GM21529 (cell line): Measurements from ENCODE around the gene MYMK.

Experiments used
- ATAC-seq: cut with Tn5 transposase; IDR thresholded peaks from one replicate; pipeline ENCODE4 v1.9.1; 2021; ENCODE audit not compliant: unreplicated experiment

MYMK gene

DNA sequence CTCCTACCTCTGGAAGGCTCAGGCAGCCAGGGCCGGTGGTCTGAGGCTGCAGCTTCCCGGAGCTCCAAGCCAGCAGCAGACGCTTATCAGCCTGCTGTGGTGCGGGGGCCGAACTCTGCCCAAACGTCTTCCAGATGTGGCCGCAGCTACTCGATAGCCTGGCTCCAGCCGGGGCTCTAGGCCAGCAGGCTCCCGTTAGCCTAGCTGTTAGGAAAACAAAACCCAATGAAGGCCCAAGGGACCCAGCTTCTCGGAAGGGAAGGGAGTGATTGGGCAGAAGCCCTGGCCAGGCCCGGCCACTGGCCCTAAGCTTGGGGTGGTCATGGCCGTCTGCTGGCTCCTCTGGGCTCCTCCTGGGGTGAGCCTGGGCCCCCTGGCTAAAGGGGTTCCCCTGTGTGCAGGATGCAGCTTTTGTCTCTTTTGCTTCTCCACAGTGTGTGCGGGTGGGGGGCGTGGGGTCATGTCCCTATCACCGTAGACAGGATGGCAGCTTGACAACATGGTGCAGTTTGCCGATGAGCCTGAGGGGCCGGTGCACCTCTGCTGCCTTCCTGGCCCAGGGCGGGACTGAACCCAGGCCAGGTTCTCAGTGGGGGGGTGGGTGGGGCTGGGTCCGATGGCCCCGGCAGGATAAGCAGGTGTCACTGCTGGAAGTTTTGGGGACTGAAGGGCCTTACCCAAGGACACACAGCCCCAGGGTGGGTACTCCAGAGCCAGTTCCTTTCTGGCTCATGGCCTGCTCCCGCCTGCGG, 18.7 kb downstream of the MYMK start:
- no peak for ATAC-seq

DNA sequence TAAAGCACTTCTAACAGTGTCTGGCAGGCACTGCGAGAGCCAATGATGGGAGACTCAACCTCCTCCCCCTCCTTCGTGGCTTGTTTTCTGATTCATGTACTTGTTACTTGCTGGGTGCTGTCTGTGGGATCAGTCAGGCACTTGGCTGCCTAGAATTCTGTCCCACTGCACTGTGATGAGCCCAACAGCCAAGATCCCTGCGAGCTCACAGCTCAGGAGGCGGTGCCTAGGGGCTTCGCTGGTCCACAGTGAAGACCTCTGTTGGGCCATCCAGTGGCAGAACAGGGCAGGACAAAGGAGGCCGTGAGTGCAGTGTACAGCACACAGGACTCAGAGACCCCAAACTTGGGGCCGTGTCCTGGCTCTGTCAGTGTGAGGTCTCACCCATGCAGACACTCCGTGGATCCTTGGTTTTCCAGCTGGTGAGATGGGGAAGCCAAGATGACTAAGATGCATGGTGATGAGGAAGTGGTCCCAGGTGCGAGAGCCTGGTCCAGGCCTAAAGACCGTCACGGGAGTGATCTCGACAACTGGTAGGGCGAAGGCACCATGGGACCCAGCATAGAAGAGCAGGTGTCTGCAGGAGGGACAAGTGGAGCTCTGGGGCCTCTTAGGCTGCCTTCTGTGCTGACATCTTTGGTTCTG, 19.5 kb downstream of the MYMK start:
- no peak for ATAC-seq

DNA sequence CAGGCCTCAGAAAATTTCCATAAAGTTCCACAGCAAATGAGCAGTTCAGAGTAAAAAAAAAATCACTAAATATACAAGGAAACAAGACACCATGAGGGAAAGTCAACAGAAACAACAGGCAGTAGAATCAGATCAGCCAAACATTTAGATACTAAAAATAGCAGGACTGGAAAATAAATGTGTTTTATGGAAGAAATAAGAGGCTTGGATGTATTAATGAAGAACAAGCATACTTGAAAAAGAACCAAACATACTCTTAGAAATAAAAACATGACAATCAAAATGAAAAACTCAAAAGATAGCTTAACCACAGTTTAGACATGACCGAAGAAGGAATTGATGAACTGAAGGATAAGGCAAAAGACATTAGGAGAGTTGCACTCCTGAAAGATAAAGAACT, 22.6 kb downstream of the MYMK start:
- ATAC-seq, result no peak

DNA sequence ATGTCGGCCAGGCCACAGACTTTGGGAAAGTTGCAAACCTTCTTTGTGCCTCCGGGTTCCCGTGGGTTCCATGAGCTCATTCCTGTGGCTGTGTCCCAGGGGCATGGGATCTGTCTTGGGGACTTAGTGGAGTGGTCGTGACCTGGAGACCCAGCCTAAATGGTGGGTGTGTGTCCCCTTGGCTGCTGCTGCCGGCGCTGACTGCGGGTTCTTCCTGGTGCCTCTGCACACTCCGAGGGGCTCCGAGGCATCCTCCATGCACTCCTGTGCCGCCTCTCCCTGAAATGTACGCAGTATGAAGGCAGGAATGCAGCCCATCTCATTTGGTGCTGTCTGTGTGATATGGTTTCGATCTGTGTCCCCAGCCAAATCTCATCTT, 24.9 kb downstream of the MYMK start:
- no peak for ATAC-seq

DNA sequence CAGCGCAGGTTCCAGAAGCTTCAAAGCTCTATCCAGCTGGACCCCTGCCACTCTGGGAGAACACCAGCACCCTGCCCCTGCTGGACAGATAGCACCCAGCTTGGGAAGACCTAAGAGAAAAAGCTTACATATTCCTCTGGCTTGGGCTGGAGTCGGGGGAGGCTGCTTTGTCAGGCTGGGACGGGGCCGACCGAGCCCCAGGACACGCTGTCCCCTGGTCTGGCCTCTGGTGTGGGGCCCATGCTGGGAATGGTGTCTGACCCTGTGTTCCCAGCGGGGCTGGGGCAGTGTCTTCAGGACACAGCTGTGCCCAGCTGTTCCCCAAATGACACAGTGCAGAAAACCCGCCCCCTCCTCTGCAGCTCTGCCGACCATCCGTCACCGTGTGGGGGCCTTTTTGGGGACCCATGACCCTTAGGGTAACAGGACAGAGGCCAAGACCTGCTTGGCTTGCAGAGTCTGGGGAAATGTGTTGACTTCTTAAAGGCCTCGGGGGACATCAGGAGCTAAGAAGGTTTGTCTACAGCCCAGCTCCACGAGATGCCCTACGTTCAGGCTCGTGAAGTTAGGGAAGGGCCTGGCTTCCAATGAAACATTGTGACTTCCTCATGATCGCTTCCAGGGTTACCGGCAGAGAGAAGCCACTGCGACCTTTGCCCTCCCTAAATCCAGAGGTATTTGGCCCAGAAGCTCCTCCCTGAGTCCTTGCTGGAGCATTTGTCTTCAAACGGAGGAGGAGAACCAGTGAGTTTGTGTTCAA, 25.4 kb downstream of the MYMK start:
- no peak for ATAC-seq

DNA sequence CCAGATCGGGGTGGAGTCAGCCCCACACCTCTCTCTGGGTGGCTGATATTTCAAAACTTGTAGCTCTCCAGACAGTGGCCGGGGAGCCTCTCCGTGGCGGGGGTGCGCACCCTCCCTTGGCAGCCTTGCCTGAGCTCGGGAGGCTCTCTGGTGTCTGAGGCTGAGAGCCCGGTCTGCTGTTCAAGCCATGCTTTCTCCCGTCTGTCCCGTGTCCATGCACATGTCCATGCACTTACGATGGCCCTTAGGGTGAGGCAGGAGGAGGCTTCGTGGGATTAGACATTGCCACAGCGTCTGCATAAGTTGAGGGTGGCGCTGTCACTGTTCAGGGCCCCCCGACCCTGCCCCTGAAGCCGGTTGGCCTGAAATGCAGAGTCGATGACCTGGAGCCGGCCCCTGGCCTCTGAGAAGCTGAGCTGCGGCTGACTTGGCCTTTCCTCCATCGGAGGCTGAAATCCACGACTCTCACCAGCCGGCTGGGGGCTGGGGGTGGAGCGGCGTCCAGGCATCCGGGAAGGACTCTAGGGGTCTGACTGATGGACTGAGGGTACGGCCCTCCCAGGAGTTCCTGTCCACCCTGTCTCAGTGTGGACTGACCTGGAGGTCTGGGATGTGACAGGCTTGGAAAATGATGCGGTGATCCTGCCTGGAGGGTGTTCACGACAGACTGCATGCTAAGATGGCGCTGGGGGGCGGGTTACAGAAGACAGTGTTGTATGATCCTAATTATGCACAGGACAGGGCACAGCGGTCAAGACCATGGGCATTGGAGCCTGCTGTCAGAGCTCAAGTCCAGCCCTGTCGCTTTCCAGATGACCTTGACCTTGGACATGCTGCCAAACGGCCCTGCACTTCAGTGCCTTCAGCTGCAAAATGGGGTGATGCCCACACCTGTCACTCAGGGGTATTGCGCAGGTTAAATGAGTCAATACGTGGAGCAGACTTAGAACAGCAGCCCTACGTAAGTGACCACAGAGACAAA, 27.6 kb downstream of the MYMK start:
- no peak for ATAC-seq

DNA sequence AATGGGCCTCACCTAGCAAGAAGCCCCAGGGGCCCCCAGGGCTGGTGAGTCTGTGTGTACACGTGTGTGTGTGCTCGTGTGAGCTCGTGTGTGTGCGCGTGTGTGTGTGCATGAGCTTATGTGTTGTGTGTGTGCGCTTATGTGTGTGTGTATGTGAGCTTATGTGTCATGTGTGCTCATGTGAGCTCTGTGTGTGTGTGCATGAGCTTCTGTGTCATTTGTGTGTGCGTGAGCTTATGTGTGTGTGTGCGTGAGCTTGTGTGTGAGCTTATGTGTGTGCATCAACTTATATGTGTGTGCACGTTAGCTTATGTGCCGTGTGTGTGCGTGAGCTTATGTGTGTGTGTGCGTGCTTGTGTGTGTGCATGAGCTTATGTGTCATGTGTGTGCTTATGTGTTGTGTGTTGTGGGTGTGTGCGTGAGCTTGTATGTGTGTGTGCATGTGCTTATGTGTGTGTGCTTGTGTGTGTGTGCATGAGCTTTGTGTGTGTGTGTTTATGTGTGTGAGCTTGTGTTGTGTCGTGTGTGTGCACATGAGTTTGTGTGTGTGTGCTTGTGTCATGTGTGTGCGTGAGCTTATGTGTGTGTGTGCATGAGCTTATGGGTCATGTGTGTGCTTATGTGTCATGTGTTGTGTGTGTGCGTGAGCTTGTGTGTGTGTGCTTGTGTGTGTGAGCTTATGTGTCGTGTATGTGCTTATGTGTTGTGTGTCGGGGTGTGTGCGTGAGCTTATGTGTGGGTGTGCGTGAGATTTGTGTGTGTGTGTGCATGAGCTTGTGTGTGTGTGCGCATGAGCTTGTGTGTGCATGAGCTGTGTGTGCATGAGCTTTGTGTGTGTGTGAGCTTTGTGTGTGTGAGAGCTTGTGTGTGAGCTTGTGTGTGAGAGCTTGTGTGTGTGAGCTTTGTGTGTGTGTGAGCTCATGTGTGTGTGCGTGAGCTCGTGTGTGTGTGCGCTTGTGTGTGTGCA, 29.1 kb downstream of the MYMK start:
- no peak for ATAC-seq

DNA sequence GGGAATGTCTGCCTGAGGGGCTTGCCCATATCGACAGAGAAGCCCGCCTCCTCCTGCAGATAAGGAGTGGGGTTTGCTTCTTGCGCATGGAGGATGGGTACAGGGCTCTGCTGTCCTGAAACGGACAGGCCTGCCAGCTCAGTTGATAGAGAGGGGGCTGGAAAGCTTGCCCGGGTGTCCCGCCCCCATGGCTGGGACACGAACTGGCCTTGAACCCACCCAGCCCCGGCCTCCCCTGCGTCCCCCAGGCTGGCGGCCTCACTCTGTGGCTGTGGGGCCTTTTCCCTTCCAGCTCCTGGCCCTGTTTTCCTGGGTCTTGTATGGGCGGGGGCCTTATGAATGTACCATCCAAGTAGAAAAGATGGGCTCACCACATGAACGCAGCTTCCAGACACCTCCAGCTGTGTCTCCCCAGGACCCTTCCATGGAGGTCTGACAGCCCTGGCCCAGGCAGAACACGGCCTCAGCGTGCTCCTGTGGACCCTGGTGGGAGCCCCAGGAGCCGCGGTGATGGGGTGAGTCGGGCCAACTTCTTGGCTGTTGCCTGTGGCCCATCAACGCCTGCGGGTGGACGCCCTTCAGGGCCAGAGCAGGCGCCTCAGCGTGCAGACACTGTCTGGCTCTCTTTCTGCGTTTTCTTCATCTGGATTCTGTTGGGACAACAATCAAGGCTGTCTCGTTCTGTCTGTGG, 30.0 kb downstream of the MYMK start:
- ATAC-seq, result no peak

DNA sequence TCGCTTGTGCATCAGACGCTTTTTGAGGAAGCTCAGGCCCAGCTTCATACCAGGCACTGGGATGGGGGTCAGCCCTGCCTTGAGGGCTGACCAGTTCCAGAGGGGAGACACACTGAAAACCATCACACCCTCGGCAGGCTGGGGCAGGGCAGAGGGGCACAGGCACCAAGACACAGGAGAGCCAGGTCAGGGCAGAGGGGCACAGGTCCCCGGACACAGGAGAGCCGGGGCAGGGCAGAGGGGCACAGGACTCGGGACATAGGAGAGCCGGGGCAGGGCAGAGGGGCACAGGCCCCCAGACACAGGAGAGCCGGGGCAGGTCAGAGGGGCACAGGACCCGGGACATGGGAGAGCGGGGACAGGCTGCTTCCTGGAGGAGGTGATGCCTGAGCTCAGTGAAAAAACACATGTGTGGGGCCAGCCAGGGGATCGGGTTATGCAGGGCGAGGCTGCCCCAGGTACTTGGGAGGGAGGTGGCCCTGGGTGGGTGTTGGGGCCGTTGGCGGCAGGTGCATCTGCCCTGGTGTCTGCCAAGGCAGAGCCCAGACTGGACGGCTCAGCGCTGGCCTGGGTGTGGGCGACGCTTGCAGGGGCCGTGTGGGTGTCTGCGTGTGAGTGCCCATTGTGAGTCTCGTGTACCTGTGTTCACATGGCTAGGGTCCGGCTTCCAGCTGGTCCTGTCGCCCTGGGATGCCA, 30.8 kb downstream of the MYMK start:
- no peak for ATAC-seq

DNA sequence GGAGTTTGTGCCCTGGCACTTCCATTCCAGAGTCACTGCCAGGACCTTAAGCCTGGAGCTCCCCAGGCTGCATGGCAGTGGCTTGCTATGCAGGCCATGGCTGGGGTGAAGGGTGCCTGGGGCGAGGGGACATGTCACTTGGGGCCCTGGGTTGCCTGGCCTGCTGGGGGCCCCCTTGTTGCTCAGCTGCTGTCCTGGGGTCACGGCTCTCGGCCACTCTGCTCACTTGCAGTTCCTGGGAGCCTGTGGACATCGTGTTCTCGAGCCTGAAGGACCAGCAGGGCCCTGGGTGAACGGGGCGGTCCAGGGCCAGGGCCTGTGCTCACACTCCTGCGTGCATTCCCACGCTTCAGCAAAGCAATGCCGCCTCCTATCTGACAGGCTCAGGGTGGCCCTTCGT, 31.3 kb downstream of the MYMK start:
- no peak for ATAC-seq

DNA sequence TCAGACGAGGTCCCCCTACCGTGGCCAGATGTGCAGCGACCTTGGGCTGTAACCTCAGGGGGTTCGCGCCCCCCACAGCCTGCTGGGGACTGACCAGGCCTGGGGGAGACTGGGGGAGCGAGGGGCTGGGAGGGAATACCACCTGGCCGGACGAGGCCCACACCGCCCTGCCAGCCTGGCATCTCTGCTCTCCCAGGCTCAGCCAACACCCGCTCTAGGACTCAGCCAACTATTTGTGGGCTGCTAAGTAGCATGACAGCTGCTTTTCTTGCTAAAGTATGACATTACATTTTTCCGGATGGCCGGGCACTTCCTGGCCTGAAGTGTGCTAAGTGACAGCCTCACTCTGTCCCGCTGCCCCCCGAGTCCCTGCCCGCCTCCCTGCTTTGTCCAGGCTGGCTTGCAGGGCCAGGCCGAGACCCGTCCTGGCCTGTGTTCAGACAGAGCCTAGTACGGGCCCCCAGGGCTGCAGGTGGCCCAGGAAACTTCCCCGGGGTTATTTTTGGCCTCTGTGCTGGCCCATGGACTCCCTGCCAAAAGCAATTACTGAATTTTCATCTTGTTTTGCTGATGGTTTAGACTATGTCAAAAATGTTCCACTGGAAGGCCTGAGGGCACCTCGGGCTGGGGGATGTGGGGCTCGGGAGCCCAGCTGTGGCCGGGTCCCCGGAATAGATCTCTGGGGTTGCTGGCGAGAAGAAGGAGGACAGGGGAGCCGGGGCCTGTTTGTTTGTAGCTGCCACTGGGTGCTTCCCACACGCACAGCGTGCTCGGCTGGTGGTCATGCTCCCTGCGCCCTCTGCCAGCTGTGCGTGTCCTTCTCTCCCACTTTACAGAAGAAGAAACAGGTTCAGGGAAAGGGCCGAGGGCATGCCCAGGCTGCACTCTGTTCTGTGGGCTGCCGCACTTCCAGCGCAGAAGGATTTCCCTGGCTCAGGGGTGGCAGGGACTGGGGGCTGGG, 32.4 kb downstream of the MYMK start:
- no peak for ATAC-seq

DNA sequence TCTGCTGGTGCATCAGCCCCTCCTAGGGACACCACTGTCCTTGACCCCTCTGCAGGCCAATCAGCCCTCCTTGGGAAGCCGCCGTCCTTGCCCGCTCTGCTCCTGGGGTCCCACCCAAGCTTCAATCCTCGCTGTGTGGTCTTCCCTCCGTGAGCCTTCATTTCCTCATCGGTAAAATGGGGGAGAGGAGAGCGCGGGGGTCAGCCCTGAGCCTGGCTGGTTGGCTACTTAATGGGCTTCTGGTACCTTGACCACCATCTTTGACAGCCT, 33.2 kb downstream of the MYMK start:
- no peak for ATAC-seq

DNA sequence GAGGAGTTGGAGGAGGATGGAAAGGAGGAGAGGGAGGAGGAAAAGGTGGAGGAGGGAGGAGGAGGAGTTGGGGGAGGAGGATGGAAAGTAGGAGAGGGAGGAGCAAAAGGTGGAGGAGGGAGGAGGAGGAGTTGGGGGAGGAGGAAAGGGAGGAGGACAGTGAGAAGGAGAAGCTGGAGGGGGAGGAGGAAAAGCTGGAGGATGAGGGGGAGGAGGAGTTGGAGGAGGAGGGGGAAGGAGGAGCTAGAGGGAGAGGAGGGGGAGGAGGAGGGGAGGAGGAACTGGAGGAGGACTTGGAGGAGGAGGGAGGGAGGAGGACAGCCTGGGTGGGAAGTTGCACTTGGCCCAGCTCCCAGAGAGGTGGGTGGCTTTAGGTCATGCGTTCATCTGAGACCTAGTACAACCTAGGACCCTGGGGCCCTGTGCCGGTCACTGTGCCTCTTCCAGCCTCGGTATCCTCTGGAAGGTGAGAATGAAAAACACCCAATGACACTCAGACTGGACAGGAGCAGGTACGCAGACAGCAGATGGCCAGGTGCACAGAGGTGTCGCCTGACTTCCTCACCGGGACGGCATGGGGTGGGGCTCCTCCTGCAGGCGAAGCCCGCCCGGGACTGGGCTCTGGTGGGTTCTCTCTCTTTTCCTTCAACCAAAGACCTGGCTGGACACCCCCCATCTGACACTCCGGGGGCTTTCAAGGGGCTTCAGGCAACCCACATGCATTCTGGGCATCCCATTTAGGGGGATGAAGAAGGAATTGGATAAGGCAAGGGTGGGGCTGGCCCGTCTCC, 33.7 kb downstream of the MYMK start:
- ATAC-seq, result no peak

DNA sequence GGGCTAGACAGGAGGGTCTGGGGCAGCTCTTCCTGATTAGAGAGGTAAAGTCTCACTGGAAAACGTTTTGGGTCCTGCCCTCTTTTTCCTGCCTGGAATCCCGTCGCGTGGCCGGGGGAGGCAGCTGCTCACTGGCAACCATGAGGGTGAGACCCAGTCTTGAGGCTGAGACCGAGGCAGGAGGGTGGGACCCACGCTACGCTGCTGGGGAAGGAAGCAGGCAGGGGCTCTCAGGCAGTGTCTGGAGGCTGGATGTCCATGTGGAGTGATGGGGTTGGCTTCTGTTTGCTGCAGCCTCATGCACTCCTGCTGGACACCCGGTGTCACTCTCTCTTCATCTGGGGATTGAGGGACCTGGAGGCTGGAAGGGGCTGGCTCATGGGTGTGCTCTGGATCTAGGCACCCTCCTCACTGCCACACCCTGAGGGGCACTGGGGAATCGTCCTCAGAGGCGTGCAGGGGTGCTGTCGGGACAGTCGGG, 34.5 kb downstream of the MYMK start:
- no peak for ATAC-seq

DNA sequence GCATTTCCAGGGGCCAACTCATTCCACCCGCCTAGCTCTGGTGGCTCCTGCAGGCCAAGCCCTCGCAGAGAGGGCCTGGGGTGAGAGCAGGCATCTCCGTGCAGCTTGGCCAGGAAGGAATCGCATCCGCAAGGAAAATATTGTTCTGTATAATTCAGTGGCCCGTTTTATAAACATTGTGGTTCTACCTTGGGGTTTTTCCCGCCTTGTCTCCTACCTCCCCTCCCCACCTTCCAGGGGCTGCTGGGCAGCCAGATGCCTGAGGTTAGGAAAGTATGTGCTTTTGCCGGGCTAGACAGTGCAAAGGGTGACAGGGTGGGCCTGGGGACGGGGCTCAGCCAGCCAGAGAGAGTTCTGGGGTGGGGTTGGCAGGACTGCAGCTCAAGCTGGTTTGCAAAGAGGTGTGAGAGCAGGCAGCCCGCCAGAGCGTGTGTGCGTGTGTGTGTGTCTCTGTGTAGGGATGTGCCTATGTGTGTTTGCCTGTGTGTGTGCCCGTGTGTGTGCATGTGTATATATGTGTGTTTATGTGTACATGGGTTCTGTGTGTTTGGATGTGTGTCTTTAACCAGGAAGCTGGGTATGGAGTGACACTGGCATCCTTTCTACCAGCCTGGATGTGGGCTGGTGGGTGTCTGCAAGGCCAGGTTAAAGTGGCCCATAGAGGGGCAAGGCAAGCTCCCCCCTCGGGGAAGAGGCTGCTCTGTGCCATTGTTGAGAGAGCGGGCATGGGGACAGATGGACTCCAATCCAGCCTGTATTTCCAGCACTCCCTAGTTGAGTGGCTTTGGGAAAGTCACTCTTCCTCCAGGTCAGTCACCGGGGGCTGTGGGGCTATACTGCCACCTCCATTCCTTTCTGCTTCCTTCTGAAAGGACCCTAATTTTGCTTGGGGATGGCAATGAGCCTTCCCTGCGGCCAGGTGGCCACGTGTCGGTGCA, 35.2 kb downstream of the MYMK start:
- no peak for ATAC-seq
